Activated CD8-positive, alpha-beta memory T cell treated with anti-CD3 and anti-CD28 coated beads, Interleukin-2, amount 50 U/mL, for 1 hour (primary cell): ENCODE data around the gene NDRG3.
"Not testable (repeated sequence)": the region's sequence is repeated elsewhere in the genome, so short reads cannot be mapped to it uniquely, and the experiment has no call there.

Source experiments
- DNase-seq: peaks from one replicate; pipeline ENCODE4 v3.0.0-alpha.2; 2020; ENCODE audit errors: extremely low read depth

Gene NDRG3

DNA sequence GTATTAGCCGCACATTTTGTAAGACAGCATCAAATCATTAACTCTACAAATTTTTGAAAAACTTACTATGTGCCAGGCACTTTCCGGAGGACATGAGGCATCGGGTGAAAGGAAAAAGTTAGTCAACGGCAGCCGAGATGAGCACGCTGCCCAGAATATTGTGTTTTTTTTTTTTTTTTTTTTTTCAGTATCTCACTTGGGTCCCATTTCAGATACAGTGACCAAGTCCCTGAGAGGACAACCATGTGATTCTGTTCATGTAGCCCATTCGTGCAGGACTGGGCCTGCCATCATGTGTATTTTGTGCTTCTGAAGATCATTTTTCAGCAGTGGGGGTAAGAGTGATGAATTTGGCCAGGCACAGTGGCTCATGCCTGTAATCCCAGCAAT is 101.2 kb downstream of the NDRG3 start:
- DNase-seq: no peak

DNA sequence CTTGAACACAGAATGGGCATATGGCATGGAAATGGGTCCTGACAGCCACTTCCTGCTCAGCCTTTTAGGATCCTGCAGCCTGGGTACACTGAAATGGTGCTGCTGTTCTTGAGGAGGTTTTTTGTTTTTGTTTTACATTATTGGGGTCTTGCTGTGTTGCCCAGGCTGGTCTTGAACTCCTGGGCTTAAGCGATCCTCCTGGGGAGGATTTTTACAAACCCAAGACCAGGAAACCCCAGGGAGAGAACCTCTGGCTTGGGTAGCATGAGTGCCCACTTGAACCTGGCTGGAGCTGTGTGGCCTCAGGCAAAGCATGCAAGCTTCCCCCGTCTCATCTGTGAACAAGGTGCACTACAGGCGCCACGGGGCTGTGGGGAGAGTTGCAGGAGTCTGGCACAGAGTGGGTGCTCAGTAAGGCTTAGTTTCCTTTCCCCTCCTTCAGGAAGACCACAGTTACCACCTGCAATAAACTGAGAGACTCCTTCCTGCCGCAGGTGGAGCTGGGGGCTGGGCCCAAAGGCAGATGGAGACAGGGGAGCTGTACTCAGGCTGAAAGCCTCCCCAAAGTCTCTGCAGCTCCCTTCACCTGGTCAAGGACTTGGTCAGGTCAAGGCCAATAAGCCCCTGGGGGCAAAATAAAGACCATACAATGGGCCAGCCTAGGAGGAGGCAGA is 101.7 kb downstream of the NDRG3 start:
- DNase-seq: peak; percentile 45

DNA sequence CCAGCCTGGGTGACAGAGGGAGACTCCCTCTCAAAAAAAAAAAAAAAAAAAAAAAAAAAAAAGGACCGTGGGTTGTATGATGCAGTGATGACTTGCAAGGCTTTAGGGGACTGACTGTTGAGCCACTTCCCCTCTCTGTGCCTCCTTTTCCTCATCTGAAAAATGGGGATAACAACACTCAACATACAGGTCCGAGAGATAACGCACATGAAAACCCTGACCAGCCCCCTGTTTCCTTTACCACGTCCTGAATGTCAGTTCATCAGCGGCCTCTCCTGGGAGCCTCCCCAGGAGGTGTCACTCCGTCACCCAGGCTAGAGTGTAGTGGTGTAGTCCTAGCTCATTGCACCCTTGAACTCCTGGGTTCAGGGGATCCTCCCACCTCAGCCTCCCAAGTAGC is 103.8 kb downstream of the NDRG3 start:
- DNase-seq: no peak

DNA sequence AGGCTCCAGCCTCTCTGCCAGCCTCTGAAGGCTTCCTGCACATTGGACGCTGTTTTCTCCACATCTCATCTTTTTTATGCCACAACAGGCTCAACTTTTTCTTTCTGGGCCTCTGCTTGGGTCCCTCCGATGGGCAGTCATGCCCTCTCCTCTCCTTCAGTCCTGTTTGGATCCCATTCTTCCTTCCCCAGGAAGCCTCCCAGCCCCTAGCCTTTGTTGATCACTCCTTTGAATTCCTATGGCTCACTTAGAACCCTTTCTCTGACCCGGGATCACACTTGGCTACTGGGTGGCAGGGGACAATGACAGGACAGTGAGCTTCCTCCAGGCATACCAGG is 104.4 kb downstream of the NDRG3 start:
- DNase-seq: no peak

DNA sequence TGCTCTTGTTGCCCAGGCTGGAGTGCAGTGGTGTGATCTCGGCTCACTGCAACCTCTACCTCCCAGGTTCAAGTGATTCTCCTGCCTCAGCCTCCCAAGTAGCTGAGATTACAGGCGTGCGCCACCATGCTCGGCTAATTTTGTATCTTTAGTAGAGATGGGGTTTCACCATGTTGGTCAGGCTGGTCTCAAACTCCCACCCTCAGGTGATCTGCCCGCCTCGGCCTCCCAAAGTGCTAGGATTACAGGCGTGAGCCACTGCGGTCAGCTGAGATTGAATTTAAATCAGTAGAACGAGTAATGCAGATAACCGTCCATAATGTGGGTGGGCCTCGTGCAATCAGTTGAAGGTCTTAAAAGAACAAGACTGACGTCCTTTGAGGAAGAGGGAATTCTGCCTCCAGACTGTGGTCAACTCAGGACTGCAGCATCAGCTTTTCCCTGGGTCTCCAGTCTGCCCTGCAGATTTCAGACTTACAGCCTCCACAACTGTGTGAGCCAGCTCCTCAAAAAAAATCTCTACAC is 107.0 kb downstream of the NDRG3 start:
- not testable (repeated sequence) for DNase-seq

DNA sequence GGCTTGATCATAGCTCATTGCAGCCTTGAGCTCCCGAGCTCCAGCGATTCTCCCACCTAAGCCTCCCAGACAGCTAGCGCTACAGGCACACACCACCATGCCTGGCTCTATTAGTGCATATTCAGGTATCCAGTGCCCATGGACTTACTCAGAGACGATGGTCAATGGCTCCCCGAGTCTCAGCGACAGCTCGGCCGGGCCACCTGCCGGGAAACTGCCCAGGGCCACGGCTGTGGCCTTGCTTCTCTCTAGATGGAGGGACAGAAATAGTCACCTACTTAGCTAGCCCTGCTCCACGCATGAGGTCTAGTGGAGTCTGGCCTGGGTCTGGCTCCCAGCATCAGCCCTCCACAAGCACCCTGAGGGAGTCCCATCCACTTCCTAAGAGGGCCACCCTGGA is 111.5 kb downstream of the NDRG3 start:
- no peak for DNase-seq

DNA sequence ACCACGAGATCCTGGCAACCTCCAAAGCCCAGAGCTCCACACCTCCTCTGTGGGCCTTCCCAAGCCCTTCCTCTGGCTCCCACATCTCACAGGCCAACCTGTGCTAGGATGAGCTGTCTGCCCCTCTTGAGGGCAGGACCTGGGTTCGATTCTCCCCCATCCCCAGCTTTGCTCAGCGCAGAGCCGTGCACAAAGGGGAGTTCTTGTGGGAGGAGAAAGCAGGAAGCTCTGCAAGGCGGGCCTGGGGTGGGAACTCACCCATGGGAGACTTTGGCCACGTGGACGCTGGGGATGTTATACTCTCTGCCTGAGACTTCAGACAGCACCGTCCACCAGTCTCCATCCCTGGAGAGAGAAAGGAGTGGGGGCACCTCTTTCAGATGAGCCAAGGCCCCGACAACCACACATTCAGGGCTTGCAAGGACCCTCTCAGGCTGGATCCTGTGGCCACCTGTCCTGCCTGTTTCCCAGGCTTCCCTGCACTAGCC is 112.6 kb downstream of the NDRG3 start:
- DNase-seq: no peak

DNA sequence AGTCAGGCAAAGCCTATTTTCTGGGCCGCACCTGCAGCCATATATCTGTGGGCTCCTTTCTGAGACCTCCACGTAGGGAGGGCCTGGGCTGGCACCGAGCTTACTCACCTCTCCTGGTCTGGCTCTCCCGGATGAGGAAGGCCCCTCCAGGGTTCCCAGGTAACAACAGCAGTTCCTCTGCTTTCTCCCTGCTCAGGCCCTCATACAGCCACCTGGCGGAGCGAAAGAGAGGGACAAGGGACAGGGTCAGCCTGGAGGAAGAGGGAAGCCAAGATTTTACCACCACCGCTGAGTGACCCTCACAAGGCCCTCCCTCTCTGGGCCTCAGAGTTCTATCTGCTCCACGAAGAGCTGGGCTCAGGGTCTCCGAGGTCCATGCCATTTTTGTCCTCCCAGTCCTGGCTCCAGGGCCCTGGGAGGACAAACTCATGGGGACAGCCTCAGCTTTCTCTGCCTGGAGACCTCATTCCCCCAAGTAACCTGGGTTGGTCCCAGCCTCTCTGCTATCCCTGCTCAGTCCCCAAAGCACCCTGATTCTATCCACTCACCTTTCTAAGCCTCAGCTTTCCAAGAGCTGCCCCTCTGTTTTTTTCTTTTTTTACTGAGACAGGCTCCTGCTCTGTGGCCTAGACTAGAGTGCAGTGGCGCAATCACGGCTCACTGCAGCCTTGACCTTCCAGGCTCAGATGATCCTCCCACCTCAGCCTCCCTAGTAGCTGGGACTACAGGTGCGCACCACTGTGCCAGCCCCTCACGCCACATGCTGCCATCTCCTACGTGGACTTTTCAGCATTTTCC is 113.2 kb downstream of the NDRG3 start:
- no peak for DNase-seq

DNA sequence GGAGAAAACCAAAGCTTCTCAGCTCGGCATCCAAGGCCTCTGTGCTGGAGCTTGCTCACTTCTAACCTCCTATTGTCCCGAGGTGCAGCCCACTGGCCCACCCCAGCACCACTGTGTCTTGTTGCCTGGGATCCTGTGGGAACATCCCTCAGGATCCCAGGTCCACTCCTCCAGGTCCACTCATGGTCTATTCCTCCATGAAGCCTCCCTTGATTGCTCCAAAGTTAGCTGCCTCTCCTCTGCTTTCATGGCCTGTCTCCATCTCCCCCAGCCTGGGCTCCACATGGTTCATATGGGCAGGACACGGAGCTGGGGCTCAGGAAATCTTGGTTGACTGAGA is 113.8 kb downstream of the NDRG3 start:
- no peak for DNase-seq

DNA sequence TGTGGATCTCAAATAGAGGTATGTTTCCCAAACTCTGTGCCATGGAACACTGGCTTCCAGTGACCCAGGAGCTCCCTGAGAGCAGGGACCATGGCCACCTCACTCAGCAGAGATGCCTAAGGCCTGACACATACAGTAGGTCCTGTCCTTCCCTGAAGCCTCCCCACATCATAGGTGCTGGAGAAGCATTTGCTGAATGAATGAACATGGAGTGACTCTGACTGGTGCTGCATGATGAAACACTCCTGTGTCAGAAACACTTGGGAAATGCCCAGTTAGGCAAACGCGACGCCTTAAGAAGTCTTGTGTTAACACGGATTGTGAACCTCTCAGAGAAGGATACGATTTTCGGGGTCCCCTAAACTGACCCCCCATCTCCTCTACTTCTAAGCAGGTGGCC is 114.2 kb downstream of the NDRG3 start:
- DNase-seq: no peak

DNA sequence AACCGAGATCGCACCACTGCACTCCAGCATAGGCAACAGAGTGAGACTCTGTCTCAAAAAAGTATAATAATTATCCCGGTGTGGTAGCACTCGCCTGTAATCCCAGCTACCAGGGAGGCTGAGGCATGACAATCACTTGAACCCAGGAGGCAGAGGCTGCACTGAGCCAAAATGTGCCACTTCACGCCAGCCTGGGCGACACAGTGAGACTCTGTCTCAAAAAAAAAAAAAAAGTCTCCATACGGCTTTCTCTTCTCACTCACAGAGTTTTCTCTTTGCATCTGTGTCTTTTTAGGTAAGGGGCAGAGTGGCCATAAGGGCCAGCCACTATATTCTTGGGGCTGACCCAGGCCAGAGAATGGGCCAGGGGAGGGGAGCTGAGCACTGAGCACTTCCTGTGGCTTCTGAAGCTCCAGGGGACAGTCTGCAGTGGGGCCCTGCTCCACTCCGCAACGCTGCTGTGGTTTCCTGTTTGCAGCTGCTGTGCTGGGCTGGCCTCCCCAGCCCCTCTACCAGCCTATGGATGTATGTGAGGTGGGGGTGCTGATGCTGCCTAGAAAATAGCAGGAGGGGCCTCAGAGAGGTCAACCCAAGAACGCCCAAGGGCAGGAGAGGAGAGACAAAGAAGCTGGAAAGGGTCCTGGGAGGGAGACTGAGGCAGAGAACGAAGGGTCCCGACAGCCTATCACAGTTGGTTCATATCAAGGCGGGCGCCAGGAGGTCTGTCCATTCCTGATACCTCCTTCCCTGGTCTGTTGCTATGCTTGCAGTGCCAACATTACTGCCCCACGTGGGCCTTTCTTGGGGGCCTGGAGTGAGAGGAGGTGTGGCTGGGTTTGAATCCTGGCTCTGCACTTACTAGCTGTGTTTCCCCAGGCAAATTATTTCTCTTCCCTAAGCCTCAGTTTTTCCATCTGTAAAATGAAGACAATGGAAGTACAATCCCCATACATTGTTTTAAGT is 115.9 kb downstream of the NDRG3 start:
- no peak for DNase-seq

DNA sequence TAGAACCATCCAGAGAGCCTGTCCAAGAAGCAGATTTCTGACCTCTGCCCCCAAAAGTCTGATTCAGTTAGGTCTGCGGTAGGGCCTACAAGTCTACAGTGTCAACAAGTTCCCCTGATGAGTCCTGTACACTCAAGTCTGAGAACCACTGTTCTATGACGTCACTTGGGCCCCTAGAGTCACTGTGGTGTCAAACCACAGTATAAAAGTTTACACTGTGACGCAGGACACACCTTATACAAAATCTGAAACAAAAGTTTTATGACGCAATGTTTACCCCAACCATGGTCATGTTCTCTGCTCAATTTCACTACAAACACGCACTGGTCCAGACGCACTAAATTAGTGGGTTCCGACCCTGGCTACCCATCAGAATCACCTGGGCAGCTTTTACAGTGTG is 117.8 kb downstream of the NDRG3 start:
- DNase-seq: peak; percentile 43

DNA sequence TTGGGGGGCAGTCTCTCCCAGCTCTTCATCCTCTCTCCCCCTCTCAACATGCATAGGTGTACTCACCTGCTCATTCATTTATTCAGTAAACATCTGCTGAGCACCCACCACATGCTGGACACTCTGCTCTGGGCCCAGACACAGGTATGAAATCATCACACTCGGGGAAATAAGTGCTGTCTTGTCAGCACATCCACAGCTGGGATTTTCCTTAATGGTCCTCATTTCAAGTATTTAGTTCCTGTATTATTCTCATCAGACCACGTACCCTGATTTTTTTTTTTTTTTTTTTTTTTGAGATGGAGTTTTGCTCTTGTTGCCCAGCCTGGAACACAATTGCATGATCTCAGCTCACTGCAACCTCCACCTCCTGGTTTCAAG is 121.0 kb downstream of the NDRG3 start:
- no peak for DNase-seq

DNA sequence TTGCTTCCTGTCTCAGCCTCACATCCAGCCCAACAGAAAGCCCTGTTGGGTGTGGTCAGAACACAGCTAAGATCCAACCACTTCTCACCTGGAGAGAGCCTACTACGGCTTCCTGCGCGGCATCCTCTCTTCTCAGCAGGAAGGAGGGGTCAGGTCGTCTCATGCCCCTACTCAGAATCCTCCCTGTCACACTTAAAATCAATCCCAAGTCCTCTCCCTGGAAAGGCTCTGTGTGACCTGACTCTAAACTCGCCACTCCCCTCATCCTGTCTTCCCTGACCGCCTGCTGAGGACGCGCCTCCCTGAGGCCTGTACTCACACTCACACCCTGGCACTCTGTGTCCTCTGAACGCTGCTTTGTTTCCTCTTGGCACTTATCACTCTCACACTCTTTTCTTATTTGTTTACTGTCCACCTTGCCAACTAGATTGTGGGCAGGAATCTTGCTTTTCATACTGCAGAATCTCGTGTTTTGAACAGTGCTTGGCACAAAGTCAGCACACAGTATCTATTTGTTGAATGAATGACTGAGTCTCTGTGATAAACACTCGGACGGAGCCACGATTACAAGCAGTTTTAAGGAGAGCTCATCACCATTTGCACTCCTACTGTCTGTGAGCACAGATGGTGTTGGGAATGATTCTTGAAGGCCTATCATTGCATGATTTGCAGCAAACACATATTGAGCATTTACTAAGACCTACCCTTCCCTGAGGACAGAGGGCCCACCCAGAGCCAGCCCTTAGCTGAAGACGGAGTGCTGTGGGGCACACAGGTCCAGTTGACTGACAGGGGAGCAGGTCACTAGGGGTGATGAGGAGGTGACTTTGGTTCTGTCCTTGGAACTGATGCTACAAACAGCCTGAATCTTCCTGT is 121.6 kb downstream of the NDRG3 start:
- DNase-seq: no peak

DNA sequence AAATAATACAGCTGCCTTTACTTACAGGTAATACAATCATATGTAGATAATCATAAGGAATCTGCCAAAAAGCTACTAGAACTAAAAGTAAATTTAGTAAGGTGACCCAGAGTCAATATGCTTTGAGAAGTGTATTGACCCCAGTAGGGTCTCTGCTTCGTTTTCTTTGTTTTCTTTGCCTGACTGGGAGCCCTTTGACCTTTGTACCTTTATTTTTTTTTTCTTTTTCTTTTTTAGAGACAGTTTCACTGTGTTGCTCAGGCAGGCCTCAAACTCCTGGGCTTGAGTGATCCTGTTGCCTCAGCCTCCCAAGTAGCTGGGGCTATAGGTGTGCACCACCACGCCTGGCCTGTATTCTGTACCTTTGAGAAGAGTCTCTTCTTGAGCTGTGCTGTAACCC is 122.4 kb downstream of the NDRG3 start:
- no peak for DNase-seq

DNA sequence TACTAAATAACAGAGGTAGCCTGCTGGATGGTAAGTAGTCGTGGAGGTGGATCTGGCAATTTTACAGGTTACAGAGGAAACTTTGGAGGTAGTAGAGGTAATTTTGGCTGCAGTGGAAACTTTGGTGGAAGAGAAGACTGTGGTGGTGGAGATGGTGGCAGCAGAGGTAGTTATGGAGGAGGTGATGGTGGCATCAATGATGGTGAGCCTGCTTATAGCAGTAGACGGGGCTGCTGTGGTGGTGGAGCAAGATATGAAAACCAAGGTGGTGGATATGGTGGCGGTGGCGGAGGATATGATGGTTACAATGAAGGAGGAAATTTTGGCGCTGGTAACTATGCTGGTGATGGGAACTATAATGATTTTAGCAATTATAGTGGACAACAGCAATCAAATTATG is 125.0 kb downstream of the NDRG3 start:
- no peak for DNase-seq

DNA sequence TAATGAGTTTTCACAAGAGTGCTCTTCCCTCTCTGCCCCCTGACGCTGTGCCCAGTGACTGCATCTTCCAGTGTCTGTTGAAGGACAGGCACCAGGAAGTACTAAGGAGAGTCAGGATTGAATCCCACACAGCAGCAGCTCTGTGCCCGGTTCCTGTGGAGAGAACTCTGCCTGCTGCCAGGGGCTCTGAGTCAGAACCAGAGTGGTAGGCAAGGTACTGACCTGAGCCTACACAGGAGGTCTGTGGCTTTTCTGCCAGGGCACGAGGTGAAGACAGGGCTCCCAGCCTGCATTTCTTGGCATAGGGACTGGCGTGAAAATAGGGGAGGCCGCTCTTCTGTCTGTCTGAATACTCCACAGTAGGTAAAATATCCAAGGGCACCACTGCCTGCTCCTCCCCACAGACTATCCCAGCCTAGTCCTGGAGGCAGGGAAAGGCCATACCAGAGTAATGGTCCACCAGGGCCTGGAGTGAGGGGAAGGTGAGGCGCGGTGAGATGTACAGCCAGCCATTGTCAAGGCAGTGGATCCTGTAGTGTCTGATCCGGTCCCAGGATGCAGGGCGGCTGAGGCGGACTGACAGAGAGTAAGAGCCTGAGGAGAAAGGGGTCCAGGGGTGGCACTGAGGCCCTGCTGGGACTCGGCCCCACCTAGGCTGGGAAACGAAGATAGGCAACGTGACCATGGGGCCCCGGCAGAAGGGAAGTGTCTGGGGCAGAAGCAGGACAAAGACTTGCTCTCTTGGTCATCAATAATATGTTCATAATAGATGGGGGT is 130.9 kb downstream of the NDRG3 start:
- no peak for DNase-seq

DNA sequence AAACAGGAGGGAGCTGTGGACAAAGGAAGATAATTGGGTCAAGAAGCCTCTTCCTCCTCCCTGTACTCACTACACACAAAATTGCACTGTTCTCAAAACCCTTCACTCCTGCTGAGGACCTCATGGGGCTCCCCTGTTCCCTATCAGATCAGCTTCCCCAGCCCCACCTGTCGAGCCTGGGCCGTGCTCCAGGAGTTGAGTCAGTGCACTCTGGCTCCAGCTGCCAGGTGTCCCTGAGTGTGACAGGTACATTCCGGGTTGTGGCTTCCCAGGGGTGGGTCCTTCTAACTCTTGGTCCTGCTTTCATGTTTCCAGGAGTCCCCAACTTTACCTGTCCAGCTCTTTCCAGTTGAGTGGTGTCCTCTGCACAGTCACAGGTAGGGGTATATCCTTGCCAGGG is 131.9 kb downstream of the NDRG3 start:
- no peak for DNase-seq

DNA sequence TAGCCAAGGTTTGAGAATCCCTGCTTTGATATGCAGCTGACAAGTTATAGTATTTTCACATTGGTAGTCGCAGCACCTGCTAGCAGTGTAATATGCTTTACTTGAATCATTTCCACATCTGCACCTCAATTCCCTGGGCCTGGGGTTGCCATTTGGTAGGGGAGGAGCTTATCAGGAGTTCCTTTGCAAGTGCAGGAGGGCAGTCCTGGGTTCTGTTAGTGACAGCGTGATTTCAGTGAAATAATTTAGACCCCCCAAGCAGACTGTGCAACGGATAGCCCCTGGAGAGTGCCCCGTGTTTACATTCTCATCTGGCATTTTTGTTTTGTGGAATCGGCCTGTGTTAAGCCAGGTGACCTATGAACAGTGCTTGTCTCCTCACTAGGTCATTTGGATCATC is 134.3 kb downstream of the NDRG3 start:
- no peak for DNase-seq

DNA sequence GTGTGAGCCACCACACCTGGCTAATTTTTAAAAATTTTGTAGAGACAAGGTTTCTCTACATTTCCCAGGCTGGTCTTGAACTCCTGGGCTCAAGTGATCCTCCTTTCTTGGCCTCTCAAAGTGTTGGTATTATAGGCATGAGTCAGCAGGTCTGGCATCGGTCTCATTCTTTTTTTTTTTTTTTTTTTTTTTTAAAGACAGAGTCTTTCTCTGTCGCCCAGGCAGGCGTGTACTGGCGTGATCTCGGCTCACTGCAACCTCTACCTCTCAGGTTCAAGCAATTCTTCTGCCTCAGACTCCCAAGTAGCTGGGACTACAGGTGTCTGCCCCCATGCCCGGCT is 137.5 kb downstream of the NDRG3 start:
- not testable (repeated sequence) for DNase-seq
